Activated CD8-positive, alpha-beta memory T cell treated with anti-CD3 and anti-CD28 coated beads, Interleukin-2, amount 50 U/mL, for 48 hours (primary cell): ENCODE data around the gene HSPA9.
A peak's percentile ranks its signal among the peaks of the same experiment; 100 is the strongest.

Experiments
- DNase-seq: peaks from one replicate; pipeline ENCODE4 v3.0.0-alpha.2; 2020

Gene HSPA9

GRCh38 chr5:138575194-138576015 lies at the start of gene HSPA9:
TSS of gene HSPA9 (minus strand) at chr5:138575401. CDS start at chr5:138575318, 83 bp downstream.
- DNase-seq = peak; percentile 95

- no peak for DNase-seq
Measured at GRCh38 chr5:138623053-138623452, 47.9 kb upstream of the HSPA9 start.

GRCh38 chr5:138622051-138622450 lies 46.9 kb upstream of the HSPA9 start:
- DNase-seq = no peak

- no peak for DNase-seq
Measured at GRCh38 chr5:138620663-138621224, 45.5 kb upstream of the HSPA9 start.

- no peak for DNase-seq
Measured at GRCh38 chr5:138616508-138616907, 41.3 kb upstream of the HSPA9 start.

- no peak for DNase-seq
Measured at GRCh38 chr5:138615461-138615860, 40.3 kb upstream of the HSPA9 start.

- DNase-seq = no peak
Measured at GRCh38 chr5:138611678-138612218, 36.5 kb upstream of the HSPA9 start.

- DNase-seq = no peak
Measured at GRCh38 chr5:138610918-138611677, 35.9 kb upstream of the HSPA9 start.

- DNase-seq = no peak
Measured at GRCh38 chr5:138610415-138610917, 35.3 kb upstream of the HSPA9 start.

DNA sequence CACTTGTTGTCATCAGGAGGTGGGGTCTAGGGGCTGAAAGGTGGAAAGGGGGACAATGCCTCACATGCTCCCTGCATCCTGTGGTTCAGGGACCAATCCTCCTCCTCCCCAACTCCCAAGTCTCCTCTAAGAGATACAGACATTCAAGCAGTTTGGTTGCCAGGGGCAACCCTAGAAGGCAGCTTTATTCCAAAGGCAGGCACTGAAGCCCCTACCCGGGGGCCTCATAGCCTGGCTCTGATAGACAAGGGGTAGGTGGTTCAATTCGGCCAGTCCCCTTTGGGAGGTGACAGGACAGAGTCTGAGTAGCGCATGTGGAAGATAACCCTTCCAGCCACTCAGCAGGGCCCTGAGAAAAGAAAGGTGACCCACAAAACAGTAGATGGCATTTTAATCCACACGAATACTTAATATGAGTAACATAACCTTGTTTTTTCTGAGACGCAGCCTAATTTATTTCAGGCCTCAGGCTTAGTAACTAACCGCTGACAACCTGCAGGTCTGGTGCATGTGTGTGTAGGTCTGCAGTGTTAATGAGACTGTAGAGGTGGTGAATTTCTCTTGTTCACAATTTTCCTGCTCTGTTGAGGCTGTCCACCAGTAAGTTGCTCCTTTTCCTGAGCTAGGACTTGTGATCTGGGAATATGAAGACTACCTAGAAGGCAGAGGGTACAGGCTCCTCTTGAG lies 31.3 kb upstream of the HSPA9 start:
- DNase-seq = no peak

DNA sequence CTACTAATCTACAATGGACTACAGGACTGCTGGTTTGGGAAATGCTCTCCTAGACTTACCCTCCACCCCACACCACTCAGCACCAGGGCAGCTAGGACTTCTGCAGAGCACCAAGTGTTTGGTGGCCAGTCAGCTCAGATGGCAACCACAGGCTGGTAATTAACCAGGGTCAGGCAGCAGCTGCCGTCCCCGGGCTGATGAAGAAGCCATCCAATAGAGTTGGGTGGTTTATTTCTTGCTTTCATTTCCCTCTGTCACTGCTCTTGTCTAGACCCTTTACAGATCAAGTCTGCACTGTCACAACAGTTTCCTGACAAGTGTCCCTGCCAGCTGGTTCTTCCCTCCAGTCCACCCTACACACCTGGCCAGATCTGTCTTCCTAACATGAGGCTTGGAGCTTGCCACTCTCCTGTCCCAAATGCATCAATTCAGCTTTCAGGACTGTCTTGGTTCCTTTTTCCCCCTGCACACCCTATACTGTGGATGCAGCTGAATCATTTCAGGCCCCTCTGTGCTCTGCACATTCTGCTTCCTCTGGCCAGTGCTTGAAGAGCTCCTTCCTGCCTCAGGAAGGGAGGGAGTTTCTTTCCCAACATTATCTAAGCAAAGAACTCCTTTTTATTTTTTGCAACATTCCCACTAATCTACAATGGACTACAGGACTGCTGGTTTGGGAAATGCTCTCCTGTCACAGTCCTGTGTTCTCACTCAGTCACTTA lies 30.2 kb upstream of the HSPA9 start:
- no peak for DNase-seq

- no peak for DNase-seq
Measured at GRCh38 chr5:138604176-138604785, 29.1 kb upstream of the HSPA9 start.

GRCh38 chr5:138603249-138603920 lies 28.2 kb upstream of the HSPA9 start:
- no peak for DNase-seq

DNA sequence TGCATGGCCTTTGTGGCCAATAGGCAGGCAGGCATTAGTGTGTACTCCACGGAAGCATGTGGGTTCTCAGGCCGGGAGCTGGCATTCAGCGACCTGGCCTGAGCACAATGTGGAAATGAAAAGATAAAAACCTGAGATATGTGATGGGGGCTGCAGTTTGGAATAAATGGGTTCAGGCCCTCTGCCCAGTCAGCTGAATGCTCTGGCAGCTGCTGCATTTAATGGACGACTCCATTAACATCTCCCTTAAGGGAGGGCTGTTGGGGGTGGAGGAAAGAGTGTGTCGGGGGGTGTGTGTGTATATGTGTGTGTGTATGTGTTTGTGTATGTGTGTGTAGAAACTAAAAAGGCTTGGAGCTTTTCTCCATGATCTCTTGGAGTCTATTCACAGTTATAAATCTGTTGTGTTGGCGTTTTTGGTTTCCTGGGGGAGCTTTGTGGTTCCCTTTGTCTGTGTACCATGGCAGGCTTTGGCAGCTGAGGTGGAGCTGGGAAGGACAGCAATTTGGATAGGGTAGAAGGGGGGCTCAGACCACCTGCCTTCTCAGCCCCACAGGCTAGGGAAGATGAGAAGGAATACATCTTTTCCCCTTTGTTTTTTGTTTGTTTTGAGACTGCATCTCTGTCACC lies 27.3 kb upstream of the HSPA9 start:
- DNase-seq = no peak

- DNase-seq = no peak
Measured at GRCh38 chr5:138601444-138601843, 26.2 kb upstream of the HSPA9 start.

- DNase-seq = no peak
Measured at GRCh38 chr5:138600446-138600845, 25.2 kb upstream of the HSPA9 start.

- DNase-seq = no peak
Measured at GRCh38 chr5:138597661-138598400, 22.6 kb upstream of the HSPA9 start.

GRCh38 chr5:138596105-138596881 lies 21.1 kb upstream of the HSPA9 start:
- no peak for DNase-seq
